HEK293 (cell line): ENCODE measurements around the gene DACT3.
A peak's percentile ranks its signal among the peaks of the same experiment; 100 is the strongest.

ENCODE experiments used
- CTCF ChIA-PET: fragments of 350-600 bp; formaldehyde crosslinking; extraction: SDS; loops from one replicate; lab custom pipeline; 2021; ENCODE audit warnings: antibody characterized with exemption; lab: Yijun Ruan, JAX
- POLR2A ChIA-PET: fragments of 300-600 bp; formaldehyde crosslinking; extraction: SDS; loops from one replicate; lab custom pipeline; 2020; ENCODE audit warnings: antibody characterized with exemption, inconsistent platforms; lab: Yijun Ruan, JAX
- H3K27ac ChIP-seq: fragments of 200-500 bp; sonication (Bioruptor generic); 2 replicates; pipeline ENCODE4 v1.5.1; 2014; ENCODE audit warnings: low read depth, low read length, control low read depth, inconsistent platforms; ENCODE audit errors: extremely low read depth
- H3K36me3 ChIP-seq, 2 experiments: fragments of 200-500 bp in 1 of 2; sonication (Bioruptor generic) in 1 of 2; 1 replicate in 1 of 2; 2 replicates in 1 of 2; pipeline ENCODE4 v1.5.1; 2014 to 2017; ENCODE audit warnings: inconsistent platforms in 2 of 2, low read length in 2 of 2; ENCODE audit not compliant: control insufficient read depth in 2 of 2, insufficient read depth in 1 of 2
- H3K4me1 ChIP-seq: fragments of 200-500 bp; sonication (Bioruptor generic); 2 replicates; pipeline ENCODE4 v1.5.1; 2014; ENCODE audit warnings: mild to moderate bottlenecking, low read length, inconsistent platforms; ENCODE audit not compliant: control insufficient read depth, insufficient read depth
- H3K4me3 ChIP-seq: 2 replicates; pipeline ENCODE4 v1.5.1; 2011; ENCODE audit warnings: low read depth, mild to moderate bottlenecking, control low read depth, low read length, moderate library complexity
- H3K9me3 ChIP-seq: fragments of 200-500 bp; sonication (Bioruptor generic); 2 replicates; pipeline ENCODE4 v1.5.1; 2014; ENCODE audit warnings: low read depth, low read length, inconsistent platforms; ENCODE audit not compliant: control insufficient read depth, insufficient read depth
- CTCF ChIP-seq: fragments of 450-650 bp; formaldehyde crosslinking; IDR thresholded peaks from 2 replicates; pipeline ENCODE4 v1.5.1; 2016; ENCODE audit warnings: missing biosample characterization, missing genetic modification characterization
- GLIS1 ChIP-seq: fragments of 450-650 bp; formaldehyde crosslinking; IDR thresholded peaks from 2 replicates; pipeline ENCODE4 v1.5.1; 2016; ENCODE audit warnings: missing biosample characterization, missing genetic modification characterization
- MYNN ChIP-seq: fragments of 450-650 bp; formaldehyde crosslinking; IDR thresholded peaks from 2 replicates; pipeline ENCODE4 v1.5.1; 2016; ENCODE audit warnings: missing biosample characterization, missing genetic modification characterization, borderline replicate concordance
- RBAK ChIP-seq: fragments of 450-650 bp; formaldehyde crosslinking; IDR thresholded peaks from 2 replicates; pipeline ENCODE4 v1.5.1; 2016; ENCODE audit warnings: missing biosample characterization, missing genetic modification characterization
- SALL2 ChIP-seq: fragments of 450-650 bp; formaldehyde crosslinking; IDR thresholded peaks from 2 replicates; pipeline ENCODE4 v1.5.0; 2017; ENCODE audit warnings: missing biosample characterization, mild to moderate bottlenecking, missing genetic modification characterization, borderline replicate concordance
- SP3 ChIP-seq: fragments of 450-650 bp; formaldehyde crosslinking; IDR thresholded peaks from 2 replicates; pipeline ENCODE4 v1.5.1; 2016; ENCODE audit warnings: missing biosample characterization, missing genetic modification characterization
- ZBTB17 ChIP-seq: fragments of 450-650 bp; formaldehyde crosslinking; IDR thresholded peaks from 2 replicates; pipeline ENCODE4 v1.5.1; 2016; ENCODE audit warnings: missing biosample characterization, missing genetic modification characterization
- ZBTB20 ChIP-seq: fragments of 450-650 bp; formaldehyde crosslinking; IDR thresholded peaks from 2 replicates; pipeline ENCODE4 v1.5.1; 2016; ENCODE audit warnings: missing biosample characterization, missing genetic modification characterization
- ZBTB48 ChIP-seq: fragments of 450-650 bp; formaldehyde crosslinking; IDR thresholded peaks from 2 replicates; pipeline ENCODE4 v1.5.1; 2016; ENCODE audit warnings: missing biosample characterization, missing genetic modification characterization
- ZFHX2 ChIP-seq: fragments of 450-650 bp; formaldehyde crosslinking; conservative IDR thresholded peaks from 2 replicates; pipeline ENCODE4 v1.5.1; 2016; ENCODE audit warnings: missing biosample characterization, missing genetic modification characterization
- ZNF146 ChIP-seq: fragments of 450-650 bp; formaldehyde crosslinking; IDR thresholded peaks from 2 replicates; pipeline ENCODE4 v1.5.1; 2016; ENCODE audit warnings: missing biosample characterization, missing genetic modification characterization
- ZNF214 ChIP-seq: fragments of 450-650 bp; formaldehyde crosslinking; IDR thresholded peaks from 2 replicates; pipeline ENCODE4 v1.5.1; 2017; ENCODE audit warnings: missing biosample characterization, mild to moderate bottlenecking, missing genetic modification characterization, borderline replicate concordance
- ZNF335 ChIP-seq: fragments of 450-650 bp; formaldehyde crosslinking; conservative IDR thresholded peaks from 2 replicates; pipeline ENCODE4 v1.5.1; 2016; ENCODE audit warnings: missing biosample characterization, missing genetic modification characterization
- ZNF513 ChIP-seq: fragments of 450-650 bp; IDR thresholded peaks from 2 replicates; pipeline ENCODE4 v1.5.1; 2018; ENCODE audit warnings: missing biosample characterization, missing genetic modification characterization
- ZNF555 ChIP-seq: fragments of 450-650 bp; formaldehyde crosslinking; conservative IDR thresholded peaks from 2 replicates; pipeline ENCODE4 v1.5.1; 2017; ENCODE audit warnings: missing biosample characterization, mild to moderate bottlenecking, missing genetic modification characterization, inconsistent platforms
- ZNF580 ChIP-seq: fragments of 450-650 bp; formaldehyde crosslinking; IDR thresholded peaks from 2 replicates; pipeline ENCODE4 v1.5.1; 2016; ENCODE audit warnings: missing biosample characterization, missing genetic modification characterization
- ZNF610 ChIP-seq: fragments of 450-650 bp; formaldehyde crosslinking; IDR thresholded peaks from 2 replicates; pipeline ENCODE4 v1.5.1; 2016; ENCODE audit warnings: missing biosample characterization, missing genetic modification characterization, borderline replicate concordance
- ZNF677 ChIP-seq: fragments of 450-650 bp; IDR thresholded peaks from 2 replicates; pipeline ENCODE4 v1.5.0; 2018; ENCODE audit warnings: missing biosample characterization, mild to moderate bottlenecking, missing genetic modification characterization, moderate library complexity
- ZSCAN30 ChIP-seq: fragments of 450-650 bp; IDR thresholded peaks from 2 replicates; pipeline ENCODE4 v1.5.1; 2018; ENCODE audit warnings: missing biosample characterization, mild to moderate bottlenecking, missing genetic modification characterization, moderate library complexity
- TF ChIP-seq, protein P1 (sequence below): fragments of 450-650 bp; IDR thresholded peaks from 2 replicates; pipeline ENCODE4 v1.5.1; 2018; ENCODE audit warnings: missing biosample characterization, mild to moderate bottlenecking, missing genetic modification characterization
- TF ChIP-seq, protein P2 (sequence below): fragments of 450-650 bp; formaldehyde crosslinking; optimal IDR thresholded peaks from 2 replicates; pipeline ENCODE3; 2016; ENCODE audit warnings: missing biosample characterization, mild to moderate bottlenecking, missing genetic modification characterization
- TF ChIP-seq, protein P3 (sequence below): fragments of 450-650 bp; formaldehyde crosslinking; IDR thresholded peaks from 2 replicates; pipeline ENCODE4 v1.5.1; 2016; ENCODE audit warnings: missing biosample characterization, missing genetic modification characterization
- TF ChIP-seq, protein P4 (sequence below): fragments of 450-650 bp; formaldehyde crosslinking; IDR thresholded peaks from 2 replicates; pipeline ENCODE4 v1.5.1; 2016; ENCODE audit warnings: missing biosample characterization, missing genetic modification characterization
- TF ChIP-seq, protein P5 (sequence below): fragments of 450-650 bp; formaldehyde crosslinking; IDR thresholded peaks from 2 replicates; pipeline ENCODE4 v1.5.1; 2016; ENCODE audit warnings: missing biosample characterization, missing genetic modification characterization, borderline replicate concordance

Gene DACT3

GRCh38 chr19:46660551-46661019 lies 397 bp downstream of the DACT3 start (continued):
- TF ChIP-seq ZNF677 (tag by site-specific recombination) (no peak), ZBTB20 (peak; percentile 49; the same call in 1 of the 2 replicates), CTCF (tag by site-specific recombination) (no peak), ZNF580 (no peak), ZSCAN30 (no peak), RBAK (tag by site-specific recombination) (no peak), ZNF555 (tag by site-specific recombination) (no peak), ZNF513 (peak; percentile 90), ZNF335 (tag by site-specific recombination) (peak; percentile 98), SALL2 (no peak)
- TF ChIP-seq, protein P1, sequence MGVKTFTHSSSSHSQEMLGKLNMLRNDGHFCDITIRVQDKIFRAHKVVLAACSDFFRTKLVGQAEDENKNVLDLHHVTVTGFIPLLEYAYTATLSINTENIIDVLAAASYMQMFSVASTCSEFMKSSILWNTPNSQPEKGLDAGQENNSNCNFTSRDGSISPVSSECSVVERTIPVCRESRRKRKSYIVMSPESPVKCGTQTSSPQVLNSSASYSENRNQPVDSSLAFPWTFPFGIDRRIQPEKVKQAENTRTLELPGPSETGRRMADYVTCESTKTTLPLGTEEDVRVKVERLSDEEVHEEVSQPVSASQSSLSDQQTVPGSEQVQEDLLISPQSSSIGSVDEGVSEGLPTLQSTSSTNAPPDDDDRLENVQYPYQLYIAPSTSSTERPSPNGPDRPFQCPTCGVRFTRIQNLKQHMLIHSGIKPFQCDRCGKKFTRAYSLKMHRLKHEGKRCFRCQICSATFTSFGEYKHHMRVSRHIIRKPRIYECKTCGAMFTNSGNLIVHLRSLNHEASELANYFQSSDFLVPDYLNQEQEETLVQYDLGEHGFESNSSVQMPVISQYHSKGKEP, result no peak
- TF ChIP-seq, protein P2, sequence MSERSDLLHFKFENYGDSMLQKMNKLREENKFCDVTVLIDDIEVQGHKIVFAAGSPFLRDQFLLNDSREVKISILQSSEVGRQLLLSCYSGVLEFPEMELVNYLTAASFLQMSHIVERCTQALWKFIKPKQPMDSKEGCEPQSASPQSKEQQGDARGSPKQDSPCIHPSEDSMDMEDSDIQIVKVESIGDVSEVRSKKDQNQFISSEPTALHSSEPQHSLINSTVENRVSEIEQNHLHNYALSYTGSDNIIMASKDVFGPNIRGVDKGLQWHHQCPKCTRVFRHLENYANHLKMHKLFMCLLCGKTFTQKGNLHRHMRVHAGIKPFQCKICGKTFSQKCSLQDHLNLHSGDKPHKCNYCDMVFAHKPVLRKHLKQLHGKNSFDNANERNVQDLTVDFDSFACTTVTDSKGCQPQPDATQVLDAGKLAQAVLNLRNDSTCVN (tag by site-specific recombination), result peak; percentile 30
- TF ChIP-seq, protein P3, sequence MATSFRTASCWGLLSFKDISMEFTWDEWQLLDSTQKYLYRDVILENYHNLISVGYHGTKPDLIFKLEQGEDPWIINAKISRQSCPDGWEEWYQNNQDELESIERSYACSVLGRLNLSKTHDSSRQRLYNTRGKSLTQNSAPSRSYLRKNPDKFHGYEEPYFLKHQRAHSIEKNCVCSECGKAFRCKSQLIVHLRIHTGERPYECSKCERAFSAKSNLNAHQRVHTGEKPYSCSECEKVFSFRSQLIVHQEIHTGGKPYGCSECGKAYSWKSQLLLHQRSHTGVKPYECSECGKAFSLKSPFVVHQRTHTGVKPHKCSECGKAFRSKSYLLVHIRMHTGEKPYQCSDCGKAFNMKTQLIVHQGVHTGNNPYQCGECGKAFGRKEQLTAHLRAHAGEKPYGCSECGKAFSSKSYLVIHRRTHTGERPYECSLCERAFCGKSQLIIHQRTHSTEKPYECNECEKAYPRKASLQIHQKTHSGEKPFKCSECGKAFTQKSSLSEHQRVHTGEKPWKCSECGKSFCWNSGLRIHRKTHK (tag by site-specific recombination), result no peak
- TF ChIP-seq, protein P4, sequence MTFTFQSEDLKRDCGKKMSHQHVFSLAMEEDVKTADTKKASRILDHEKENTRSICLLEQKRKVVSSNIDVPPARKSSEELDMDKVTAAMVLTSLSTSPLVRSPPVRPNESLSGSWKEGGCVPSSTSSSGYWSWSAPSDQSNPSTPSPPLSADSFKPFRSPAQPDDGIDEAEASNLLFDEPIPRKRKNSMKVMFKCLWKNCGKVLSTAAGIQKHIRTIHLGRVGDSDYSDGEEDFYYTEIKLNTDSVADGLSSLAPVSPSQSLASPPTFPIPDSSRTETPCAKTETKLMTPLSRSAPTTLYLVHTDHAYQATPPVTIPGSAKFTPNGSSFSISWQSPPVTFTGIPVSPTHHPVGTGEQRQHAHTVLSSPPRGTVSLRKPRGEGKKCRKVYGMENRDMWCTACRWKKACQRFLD (tag by site-specific recombination), result no peak
- TF ChIP-seq, all 188 proteins: peak for 11

GRCh38 chr19:46660008-46660517 lies 919 bp downstream of the DACT3 start:
- no peak overlapping the region for H3K27ac ChIP-seq
- POLR2A ChIA-PET, result interaction anchor here (1.5 to 2.7 kb wide), 2 partner anchors 14 to 28 kb away, joined by 7 to 11 read pairs; no protein-coding TSS in a partner anchor
- H3K36me3 ChIP-seq, result no peaks in the 10 kb centered on the region; a peak in 1 of 3 replicates
- no peak overlapping the region for H3K4me3 ChIP-seq
- CTCF ChIA-PET, result interaction anchor here (0.6 to 7.6 kb wide), 10 partner anchors 14 to 313 kb away, joined by 3 to 327 read pairs (median 4); partner anchors contain the start of gene PPP5C
- H3K4me1 ChIP-seq, result peaks cover 21% of the 10 kb centered on the region
- no peaks in the 10 kb centered on the region for H3K9me3 ChIP-seq
- TF ChIP-seq ZFHX2 (no peak), SP3 (tag by site-specific recombination) (0 out of 2 replicates have a peak, but pooled peaks have one; percentile 44), ZBTB48 (tag by site-specific recombination) (peak; percentile 19; the same call in 1 of the 2 replicates), ZNF677 (tag by site-specific recombination) (no peak), ZBTB17 (tag by site-specific recombination) (peak; percentile 16), ZNF214 (no peak), ZNF146 (no peak), MYNN (tag by site-specific recombination) (no peak), ZNF610 (tag by site-specific recombination) (no peak), GLIS1 (tag by site-specific recombination) (peak; percentile 92)
- TF ChIP-seq, protein P5, sequence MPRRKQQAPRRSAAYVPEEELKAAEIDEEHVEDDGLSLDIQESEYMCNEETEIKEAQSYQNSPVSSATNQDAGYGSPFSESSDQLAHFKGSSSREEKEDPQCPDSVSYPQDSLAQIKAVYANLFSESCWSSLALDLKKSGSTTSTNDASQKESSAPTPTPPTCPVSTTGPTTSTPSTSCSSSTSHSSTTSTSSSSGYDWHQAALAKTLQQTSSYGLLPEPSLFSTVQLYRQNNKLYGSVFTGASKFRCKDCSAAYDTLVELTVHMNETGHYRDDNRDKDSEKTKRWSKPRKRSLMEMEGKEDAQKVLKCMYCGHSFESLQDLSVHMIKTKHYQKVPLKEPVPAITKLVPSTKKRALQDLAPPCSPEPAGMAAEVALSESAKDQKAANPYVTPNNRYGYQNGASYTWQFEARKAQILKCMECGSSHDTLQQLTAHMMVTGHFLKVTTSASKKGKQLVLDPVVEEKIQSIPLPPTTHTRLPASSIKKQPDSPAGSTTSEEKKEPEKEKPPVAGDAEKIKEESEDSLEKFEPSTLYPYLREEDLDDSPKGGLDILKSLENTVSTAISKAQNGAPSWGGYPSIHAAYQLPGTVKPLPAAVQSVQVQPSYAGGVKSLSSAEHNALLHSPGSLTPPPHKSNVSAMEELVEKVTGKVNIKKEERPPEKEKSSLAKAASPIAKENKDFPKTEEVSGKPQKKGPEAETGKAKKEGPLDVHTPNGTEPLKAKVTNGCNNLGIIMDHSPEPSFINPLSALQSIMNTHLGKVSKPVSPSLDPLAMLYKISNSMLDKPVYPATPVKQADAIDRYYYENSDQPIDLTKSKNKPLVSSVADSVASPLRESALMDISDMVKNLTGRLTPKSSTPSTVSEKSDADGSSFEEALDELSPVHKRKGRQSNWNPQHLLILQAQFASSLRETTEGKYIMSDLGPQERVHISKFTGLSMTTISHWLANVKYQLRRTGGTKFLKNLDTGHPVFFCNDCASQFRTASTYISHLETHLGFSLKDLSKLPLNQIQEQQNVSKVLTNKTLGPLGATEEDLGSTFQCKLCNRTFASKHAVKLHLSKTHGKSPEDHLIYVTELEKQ (tag by site-specific recombination), result no peak
